ENCODE measurements around the gene TNNT2.

GRCh38 chr1:201313086-201313485 is 64.4 kb downstream of the TNNT2 start:
- TF ChIP-seq PATZ1 (CRISPR knock-in tag; IDR thresholded peaks at IDR 0.05; ENCODE audit: borderline replicate concordance) (no peak), ZNF565 (CRISPR knock-in tag; conservative IDR thresholded peaks at IDR 0.05; ENCODE audit: low read depth) (no peak), CSDC2 (CRISPR knock-in tag; IDR thresholded peaks at IDR 0.05) (no peak), CSRNP3 (CRISPR knock-in tag; IDR thresholded peaks at IDR 0.05) (no peak), ZFP3 (CRISPR knock-in tag; IDR thresholded peaks at IDR 0.05) (no peak), CREB5 (CRISPR knock-in tag; IDR thresholded peaks at IDR 0.05; ENCODE audit: low read depth) (no peak), ARNTL (CRISPR knock-in tag; IDR thresholded peaks at IDR 0.05; ENCODE audit: borderline replicate concordance, low read depth) (no peak), ESRRG (CRISPR knock-in tag; IDR thresholded peaks at IDR 0.05) (no peak), SNAI2 (CRISPR knock-in tag; IDR thresholded peaks at IDR 0.05) (no peak), POU6F1 (CRISPR knock-in tag; IDR thresholded peaks at IDR 0.05; ENCODE audit: borderline replicate concordance, low read depth) (no peak), BACH2 (CRISPR knock-in tag; IDR thresholded peaks at IDR 0.05; ENCODE audit: borderline replicate concordance) (no peak), TCF4 (CRISPR knock-in tag; IDR thresholded peaks at IDR 0.05; ENCODE audit: borderline replicate concordance) (no peak), TSHZ2 (CRISPR knock-in tag; IDR thresholded peaks at IDR 0.05) (no peak), ZNF70 (CRISPR knock-in tag; IDR thresholded peaks at IDR 0.05) (no peak)
